NCI-H345 (cell line): Measurements from ENCODE around the gene ERC2.

Experiments
- DNase-seq: peaks from one replicate; lab custom pipeline; 2025; lab: John Stamatoyannopoulos, UW

Gene ERC2

GRCh38 chr3:55742022-55742831, 726.0 kb downstream of the ERC2 start:
- peak; percentile 40 for DNase-seq

- no peak for DNase-seq
These were observed 731.1 kb downstream of the ERC2 start for GRCh38 chr3:55737186-55737585.

GRCh38 chr3:55735976-55736375, 732.3 kb downstream of the ERC2 start:
- DNase-seq = no peak

- DNase-seq = no peak
These were observed 736.5 kb downstream of the ERC2 start for GRCh38 chr3:55731741-55732140.

- no peak for DNase-seq
These were observed 738.7 kb downstream of the ERC2 start for GRCh38 chr3:55729546-55729945.

DNA sequence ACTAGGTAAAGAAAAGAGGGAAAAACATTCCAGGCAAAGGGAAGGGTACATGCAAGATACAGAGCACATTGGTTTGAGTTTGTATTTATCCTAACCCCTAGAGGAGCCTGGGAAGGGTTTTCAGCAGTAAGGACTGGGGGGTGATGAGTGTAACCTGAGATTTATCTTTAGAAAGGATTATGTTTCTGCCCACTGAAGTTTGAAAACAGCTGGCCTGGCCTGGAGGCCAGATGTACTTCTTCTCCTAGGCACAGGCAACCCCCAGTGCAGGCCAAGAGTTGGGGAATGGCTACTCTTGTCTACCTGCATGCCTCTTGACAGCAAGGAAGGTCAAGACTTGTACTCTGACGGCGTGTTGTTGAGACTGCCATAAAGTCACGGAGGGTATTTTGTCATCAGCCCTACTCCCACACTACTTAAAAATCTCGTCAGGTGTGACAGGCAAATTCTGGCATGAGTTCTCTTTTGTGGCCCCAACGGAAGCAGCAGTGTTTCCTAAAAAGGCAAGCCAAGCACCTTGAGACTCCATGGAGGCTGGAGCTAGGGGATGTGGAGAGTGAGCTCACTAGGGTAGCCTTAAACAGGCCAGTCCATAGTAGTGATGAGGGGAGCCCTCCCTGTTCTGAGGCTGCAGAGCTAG, 739.7 kb downstream of the ERC2 start:
- DNase-seq = no peak

- no peak for DNase-seq
These were observed 741.8 kb downstream of the ERC2 start for GRCh38 chr3:55726501-55726775.

DNA sequence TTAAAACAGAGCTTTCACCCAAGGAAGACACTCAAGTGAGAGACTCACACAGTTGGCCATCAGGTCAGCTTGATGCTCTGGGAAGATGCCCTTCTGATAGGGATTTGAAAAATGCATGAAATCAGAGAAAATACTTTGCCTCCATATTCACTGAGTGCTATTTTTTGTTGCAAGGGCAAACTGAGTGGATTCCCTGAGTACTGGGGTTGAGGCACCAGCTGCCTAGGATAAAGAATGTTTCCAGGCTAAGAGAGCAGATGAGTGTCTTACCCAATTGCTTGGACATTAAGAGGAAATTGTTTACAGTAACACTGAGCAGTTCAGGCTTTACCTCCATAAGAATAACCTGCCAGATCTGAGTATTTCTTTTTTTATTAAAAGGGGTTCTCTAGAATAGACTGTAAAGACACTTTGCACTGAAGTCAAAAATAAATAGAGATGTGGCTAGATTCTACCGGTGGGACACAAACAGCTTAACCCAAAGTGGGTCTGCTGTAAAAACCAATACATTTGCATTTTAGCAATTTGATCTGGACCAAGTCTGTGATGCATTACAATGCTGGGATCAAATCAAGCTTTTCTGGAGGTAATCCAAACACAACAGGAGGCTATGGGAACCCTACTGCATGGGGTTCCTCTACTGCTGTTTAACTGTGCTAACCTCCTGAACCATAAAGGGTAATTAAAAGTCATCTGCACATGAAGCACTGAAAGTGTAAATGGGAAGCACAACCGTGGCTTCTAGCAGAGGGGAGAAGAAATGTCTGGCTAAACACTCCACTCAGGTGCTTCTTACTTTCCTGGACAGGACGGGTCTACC, 742.4 kb downstream of the ERC2 start:
- peak; percentile 21 for DNase-seq

GRCh38 chr3:55724821-55725220, 743.4 kb downstream of the ERC2 start:
- no peak for DNase-seq

- no peak for DNase-seq
These were observed 743.9 kb downstream of the ERC2 start for GRCh38 chr3:55724407-55724784.

GRCh38 chr3:55723653-55724406, 744.4 kb downstream of the ERC2 start:
- no peak for DNase-seq

DNA sequence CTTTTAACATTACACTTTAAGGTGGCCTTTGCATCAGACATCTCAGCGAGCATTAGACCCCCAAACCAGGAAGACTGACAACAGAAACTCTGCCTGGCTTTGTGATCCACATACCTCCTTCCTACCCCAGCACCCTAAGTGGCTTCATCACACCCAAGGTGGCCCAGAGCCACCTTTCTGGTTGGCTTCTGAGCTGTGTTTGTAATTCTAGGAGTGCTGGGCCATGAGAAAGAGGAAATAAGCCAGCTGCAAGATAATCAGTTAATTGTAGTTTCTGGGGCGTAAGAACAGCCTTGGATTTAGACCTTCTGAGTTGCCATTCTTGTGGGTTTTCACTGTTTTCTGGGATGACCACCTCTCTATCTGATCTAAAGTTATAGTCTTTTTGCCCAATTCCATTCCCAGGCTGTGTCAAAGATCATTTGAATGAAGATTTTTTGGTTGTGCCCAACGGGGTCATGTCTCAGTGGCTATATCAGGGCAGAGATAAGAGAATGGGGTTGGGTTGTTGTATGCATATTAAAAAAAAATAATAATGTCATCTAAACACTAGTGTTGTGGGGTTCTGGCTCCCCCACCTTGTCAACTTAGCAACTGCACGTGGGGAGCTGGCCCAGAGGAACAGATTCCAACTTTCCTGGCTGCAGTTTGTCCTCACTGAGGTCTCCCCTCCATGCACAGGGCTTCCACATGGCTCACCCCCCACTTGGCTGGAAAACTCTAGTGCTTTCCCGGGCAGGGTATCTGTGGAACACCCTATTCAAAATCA, 746.4 kb downstream of the ERC2 start:
- no peak for DNase-seq

- DNase-seq = no peak
These were observed 747.7 kb downstream of the ERC2 start for GRCh38 chr3:55720614-55721013.

- no peak for DNase-seq
These were observed 748.8 kb downstream of the ERC2 start for GRCh38 chr3:55719508-55719907.

DNA sequence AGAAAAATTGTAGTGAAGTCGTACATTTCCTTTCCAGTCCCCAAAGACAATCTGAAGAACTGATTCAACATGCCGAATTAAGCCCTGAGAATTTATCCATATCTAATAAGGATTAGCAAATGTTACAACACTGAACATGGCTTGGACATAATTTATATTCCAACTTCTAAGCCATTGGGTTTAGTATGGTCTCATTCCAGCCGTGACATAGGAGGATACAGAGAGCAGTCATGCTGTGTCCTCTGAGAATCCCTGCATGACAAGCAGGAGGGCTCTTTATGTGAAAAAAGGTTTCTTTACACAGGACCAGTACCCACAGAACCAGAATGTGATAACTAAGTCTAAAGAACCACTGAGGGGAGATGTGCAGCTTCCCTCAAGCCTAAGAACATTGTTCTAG, 749.3 kb downstream of the ERC2 start:
- no peak for DNase-seq

- DNase-seq = no peak
These were observed 749.7 kb downstream of the ERC2 start for GRCh38 chr3:55718521-55718921.

- DNase-seq = no peak
These were observed 750.2 kb downstream of the ERC2 start for GRCh38 chr3:55718074-55718473.

- no peak for DNase-seq
These were observed 750.8 kb downstream of the ERC2 start for GRCh38 chr3:55717481-55717880.

- no peak for DNase-seq
These were observed 751.5 kb downstream of the ERC2 start for GRCh38 chr3:55716611-55717225.

GRCh38 chr3:55716044-55716443, 752.2 kb downstream of the ERC2 start:
- no peak for DNase-seq

- DNase-seq = no peak
These were observed 754.2 kb downstream of the ERC2 start for GRCh38 chr3:55714057-55714456.
